ENCODE results near the gene TNN. TPM values are rescaled to one million over a fixed set of nuclear protein-coding genes. Genes with fewer than 3 reads are reported as not detected.

The TNN gene
- total RNA-seq, 1 experiment from 2014 or later, result not detected

GRCh38 chr1:175178056-175178455 is 110.4 kb downstream of the TNN start:
- H3F3A ChIP-seq (ENCODE audit: low read length, unreplicated experiment), result peaks cover 5% of the 10 kb centered on the region
- H3K9me3 ChIP-seq (ENCODE audit: low read length), result no peaks in the 10 kb centered on the region
- H3K9me2 ChIP-seq (replicated peaks; ENCODE audit: low read length), result no peaks in the 10 kb centered on the region
- 0 out of 2 replicates have a peak, but pooled peaks cover 5% of the 10 kb centered on the region for H3K36me3 ChIP-seq (ENCODE audit: low read depth, low read length)
- no peak for DNase-seq
- no peak overlapping the region for H3K4me3 ChIP-seq (ENCODE audit: low read length)
- ATAC-seq, result no peak
- no peak overlapping the region for H3K4me2 ChIP-seq (ENCODE audit: low read length)
- intact Hi-C loops (cut with micrococcal nuclease), result no loop called here
- ChIA-PET CTCF (no interaction called here), POLR2A (ENCODE audit: unreplicated experiment) (no interaction called here)
- BruUV-seq (replicated peaks), result no TSS peak
- peaks cover 28% of the 10 kb centered on the region for H3K4me1 ChIP-seq (ENCODE audit: insufficient read depth, low read length)
- no peaks in the 10 kb centered on the region for H3K79me2 ChIP-seq (ENCODE audit: low read length)
- no peak overlapping the region for H3K9ac ChIP-seq (ENCODE audit: low read length)
- no peaks in the 10 kb centered on the region for H3K27me3 ChIP-seq (ENCODE audit: low read length)
- H3K27ac ChIP-seq (ENCODE audit: low read length), result no peak overlapping the region
- no peak overlapping the region for H2AFZ ChIP-seq (ENCODE audit: low read length)
- TF ChIP-seq CTCF (conservative IDR thresholded peaks at IDR 0.05; ENCODE audit: low read depth, low read length) (no peak), EZH2phosphoT487 (IDR thresholded peaks at IDR 0.05; ENCODE audit: borderline replicate concordance, low read length) (no peak), EZH2 (IDR thresholded peaks at IDR 0.05; ENCODE audit: low read length, unreplicated experiment) (no peak)
- H4K20me1 ChIP-seq (ENCODE audit: low read length), result no peaks in the 10 kb centered on the region

GRCh38 chr1:175178456-175178855 is 110.8 kb downstream of the TNN start:
- CTCF ChIA-PET, result interaction anchor here (1.0 kb wide), 1 partner anchor 14 kb away, joined by 3 read pairs; no protein-coding TSS in a partner anchor

More at GRCh38 chr1:175178456-175178855, 110.8 kb downstream of the TNN start:
- no peaks in the 10 kb centered on the region for H3K79me2 ChIP-seq (ENCODE audit: low read length)
- no peak overlapping the region for H3K27ac ChIP-seq (ENCODE audit: low read length)
- no peak overlapping the region for H3K9ac ChIP-seq (ENCODE audit: low read length)
- POLR2A ChIA-PET (ENCODE audit: unreplicated experiment), result interaction anchor here (0.5 kb wide), 1 partner anchor 1041 kb away, joined by 5 read pairs; no protein-coding TSS in a partner anchor
- H3K27me3 ChIP-seq (ENCODE audit: low read length), result no peaks in the 10 kb centered on the region
- no peaks in the 10 kb centered on the region for H4K20me1 ChIP-seq (ENCODE audit: low read length)
- H3K9me3 ChIP-seq (ENCODE audit: low read length), result no peaks in the 10 kb centered on the region
- intact Hi-C loops (cut with micrococcal nuclease), result no loop called here
- H3K9me2 ChIP-seq (replicated peaks; ENCODE audit: low read length), result no peaks in the 10 kb centered on the region
- no peak overlapping the region for H2AFZ ChIP-seq (ENCODE audit: low read length)
- H3K4me1 ChIP-seq (ENCODE audit: insufficient read depth, low read length), result peaks cover 28% of the 10 kb centered on the region
- ATAC-seq, result no peak
- no TSS peak for BruUV-seq (replicated peaks)
- TF ChIP-seq EZH2 (IDR thresholded peaks at IDR 0.05; ENCODE audit: low read length, unreplicated experiment) (no peak), EZH2phosphoT487 (IDR thresholded peaks at IDR 0.05; ENCODE audit: borderline replicate concordance, low read length) (no peak), CTCF (conservative IDR thresholded peaks at IDR 0.05; ENCODE audit: low read depth, low read length) (no peak)
- DNase-seq, result no peak
- peaks cover 5% of the 10 kb centered on the region for H3F3A ChIP-seq (ENCODE audit: low read length, unreplicated experiment)
- H3K4me2 ChIP-seq (ENCODE audit: low read length), result no peak overlapping the region
- H3K4me3 ChIP-seq (ENCODE audit: low read length), result no peak overlapping the region
- H3K36me3 ChIP-seq (ENCODE audit: low read depth, low read length), result 0 out of 2 replicates have a peak, but pooled peaks cover 1% of the 10 kb centered on the region
